CD14-positive monocyte (primary cell): ENCODE results near the gene SEC22A. TPM values are rescaled to one million over a fixed set of nuclear protein-coding genes. Genes with fewer than 3 reads are reported as not detected.

ENCODE experiments used
- DNase-seq, 3 donors: peaks; one replicate each; pipeline ENCODE4 v3.0.0-alpha.2; 2011 to 2022
- H2AFZ ChIP-seq: 2 replicates; pipeline ENCODE4 v1.6.0; 2012; ENCODE audit warnings: mild to moderate bottlenecking, low read depth, low read length, inconsistent platforms; ENCODE audit not compliant: insufficient read depth, poor library complexity, severe bottlenecking
- H3K27ac ChIP-seq, 2 donors: 1 replicate in 1 of 2; 2 replicates in 1 of 2; pipeline ENCODE4 v1.5.1; 2012 to 2013; ENCODE audit warnings: low read length in 2 of 2, control low read depth in 1 of 2, inconsistent platforms in 1 of 2, low read depth in 1 of 2, mild to moderate bottlenecking in 1 of 2
- H3K27me3 ChIP-seq, 2 donors: one replicate each; pipeline versions ENCODE4 v1.6.0 to v1.6.1; 2011 to 2013; ENCODE audit warnings: low read length in 2 of 2; ENCODE audit not compliant: control insufficient read depth in 2 of 2, insufficient read depth in 2 of 2
- H3K36me3 ChIP-seq, 2 donors: replicated peaks in 1 of 2; 1 replicate in 1 of 2; 2 replicates in 1 of 2; pipeline versions ENCODE4 v1.5.1 to v1.6.1; 2012 to 2013; ENCODE audit warnings: low read length in 2 of 2, control low read depth in 1 of 2, inconsistent platforms in 1 of 2, mild to moderate bottlenecking in 1 of 2; ENCODE audit not compliant: insufficient read depth in 2 of 2, control insufficient read depth in 1 of 2
- H3K4me1 ChIP-seq, 2 donors: 1 replicate in 1 of 2; 2 replicates in 1 of 2; pipeline versions ENCODE4 v1.5.1 to v1.6.1; 2012 to 2013; ENCODE audit warnings: low read length in 2 of 2, control low read depth in 1 of 2, inconsistent platforms in 1 of 2, mild to moderate bottlenecking in 1 of 2, moderate library complexity in 1 of 2; ENCODE audit not compliant: insufficient read depth in 2 of 2, control insufficient read depth in 1 of 2
- H3K4me2 ChIP-seq: replicated peaks from 2 replicates; pipeline ENCODE3; 2012; ENCODE audit warnings: low read length, moderate library complexity, mild to moderate bottlenecking; ENCODE audit not compliant: poor library complexity, severe bottlenecking; ENCODE audit errors: extremely low read depth
- H3K4me3 ChIP-seq, 3 experiments: fragments of 200-600 bp in 1 of 3; sonication (generic) in 1 of 3; replicated peaks in 1 of 3; 1 replicate in 2 of 3; 2 replicates in 1 of 3; pipeline ENCODE4 v1.5.1; 2011 to 2013; ENCODE audit warnings: low read length in 3 of 3, mild to moderate bottlenecking in 3 of 3, control low read depth in 2 of 3, low read depth in 2 of 3, inconsistent platforms in 1 of 3, moderate library complexity in 1 of 3
- H3K79me2 ChIP-seq: 2 replicates; pipeline ENCODE4 v1.6.0; 2012; ENCODE audit warnings: mild to moderate bottlenecking, control low read depth, inconsistent platforms, low read length, moderate library complexity; ENCODE audit not compliant: insufficient read depth
- H3K9ac ChIP-seq: 2 replicates; pipeline ENCODE4 v1.6.0; 2017; ENCODE audit warnings: low read length, mild to moderate bottlenecking; ENCODE audit not compliant: insufficient read depth, poor library complexity, severe bottlenecking
- H3K9me3 ChIP-seq, 2 donors: replicated peaks in 1 of 2; 1 replicate in 1 of 2; 2 replicates in 1 of 2; pipeline versions ENCODE4 v1.5.1 to v1.6.1; 2012 to 2013; ENCODE audit warnings: low read length in 2 of 2, control low read depth in 1 of 2; ENCODE audit not compliant: control insufficient read depth in 1 of 2, insufficient read depth in 1 of 2
- H4K20me1 ChIP-seq: 2 replicates; pipeline ENCODE4 v1.6.0; 2012; ENCODE audit warnings: mild to moderate bottlenecking, low read length, control low read depth, moderate library complexity; ENCODE audit not compliant: insufficient read depth
- H3K27ac Mint-ChIP-seq, 7 donors: one replicate each; pipeline ENCODE4 v1.8.0; 2020; ENCODE audit warnings: mild to moderate bottlenecking in 7 of 7, mixed read lengths in 7 of 7, moderate library complexity in 6 of 7, inconsistent platforms in 2 of 7
- H3K27me3 Mint-ChIP-seq, 3 donors: one replicate each; pipeline ENCODE4 v1.8.0; 2021 to 2022; ENCODE audit warnings: low read depth in 3 of 3, mild to moderate bottlenecking in 3 of 3, mixed read lengths in 3 of 3, moderate library complexity in 3 of 3, inconsistent platforms in 1 of 3
- H3K36me3 Mint-ChIP-seq, 2 donors: one replicate each; pipeline ENCODE4 v1.8.0; 2020; ENCODE audit warnings: mixed read lengths in 2 of 2, inconsistent platforms in 1 of 2, mild to moderate bottlenecking in 1 of 2
- H3K4me1 Mint-ChIP-seq: one replicate; pipeline ENCODE4 v1.8.0; 2020; ENCODE audit warnings: mild to moderate bottlenecking, mixed read lengths
- H3K4me3 Mint-ChIP-seq, 2 donors: one replicate each; pipeline ENCODE4 v1.8.0; 2020; ENCODE audit warnings: mild to moderate bottlenecking in 2 of 2, mixed read lengths in 2 of 2, moderate library complexity in 1 of 2
- H3K9me3 Mint-ChIP-seq, 7 donors: one replicate each; pipeline ENCODE4 v1.8.0; 2020 to 2022; ENCODE audit warnings: mixed read lengths in 7 of 7, mild to moderate bottlenecking in 6 of 7, moderate library complexity in 6 of 7, inconsistent platforms in 2 of 7
- WGBS: methylation state at CpG from one replicate; pipeline ENCODE4 v1.1.5; 2013; ENCODE audit warnings: missing lambda C conversion rate; ENCODE audit not compliant: insufficient coverage; 5-methylcytosine and 5-hydroxymethylcytosine counted together
- intact Hi-C, 2 donors: fragments of 100-400 bp; cut with micrococcal nuclease; formaldehyde crosslinking; loops; one replicate each; pipeline versions ENCODE4 v1.15.0 to v1.15.1; 2023
- polyA plus RNA-seq, 3 donors: library from polyadenylated mRNA; depleted of rRNA in 1 of 3; unstranded in 2 of 3; stranded (reverse) in 1 of 3; fragments of 300-500 nt in 2 of 3; fragments of >200 nt in 1 of 3; fragmentation: Illumina TruSeq in 2 of 3; gene quantifications; 1 replicate in 2 of 3; 2 replicates in 1 of 3; pipeline ENCODE4 v1.2.3, GENCODE V29; 2012 to 2021
- TF ChIP-seq, protein P1 (sequence below): fragments of 200-600 bp; IDR thresholded peaks from one replicate; pipeline ENCODE4 v1.8.0; 2022; ENCODE audit warnings: antibody characterized with exemption, mild to moderate bottlenecking

Gene SEC22A
- polyA plus RNA-seq, 3 donors = 6.4 to 11.0 (median 8.8) TPM

DNA sequence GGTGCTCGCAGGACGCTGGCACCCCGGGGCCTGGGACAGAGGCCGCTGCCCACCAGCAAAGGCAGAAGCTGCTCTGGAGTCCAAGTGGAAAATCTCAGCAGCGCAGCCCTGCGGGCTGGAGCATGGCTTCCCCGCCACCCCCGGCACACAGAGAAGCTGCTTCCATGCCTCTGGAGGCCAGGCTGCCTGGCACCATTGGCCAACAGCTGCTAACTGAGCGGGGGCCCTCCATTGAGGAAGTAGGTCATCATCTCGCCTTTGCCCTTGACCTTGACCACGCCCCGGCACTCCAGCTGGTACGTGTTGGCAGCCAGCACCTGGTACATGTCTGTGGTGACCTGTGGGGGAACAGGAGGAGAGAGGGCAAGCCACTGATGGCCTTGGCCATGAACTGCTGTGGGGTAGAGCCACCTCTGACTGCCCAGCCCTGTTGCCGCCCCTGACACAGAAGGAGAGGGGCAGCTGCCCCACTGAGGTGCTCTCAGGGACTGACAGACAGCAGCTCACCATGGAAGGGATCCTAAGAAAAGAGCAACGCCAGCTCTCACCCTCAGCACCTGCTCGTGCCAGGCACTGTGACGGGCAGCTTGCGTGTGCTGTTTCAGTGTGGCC, 82.8 kb downstream of the SEC22A start:
- Histone ChIP-seq H3K79me2 (no peaks in the 10 kb centered on the region), H3K9ac (no peak overlapping the region), H4K20me1 (no peaks in the 10 kb centered on the region), H3K27ac (no peak overlapping the region), H3K4me3 (no peak overlapping the region), H3K36me3 (no peaks in the 10 kb centered on the region), H3K27me3 (no peaks in the 10 kb centered on the region), H3K4me2 (no peak overlapping the region), H2AFZ (no peak overlapping the region), H3K4me1 (no peaks in the 10 kb centered on the region), H3K9me3 (no peaks in the 10 kb centered on the region)
- TF ChIP-seq, protein P1, sequence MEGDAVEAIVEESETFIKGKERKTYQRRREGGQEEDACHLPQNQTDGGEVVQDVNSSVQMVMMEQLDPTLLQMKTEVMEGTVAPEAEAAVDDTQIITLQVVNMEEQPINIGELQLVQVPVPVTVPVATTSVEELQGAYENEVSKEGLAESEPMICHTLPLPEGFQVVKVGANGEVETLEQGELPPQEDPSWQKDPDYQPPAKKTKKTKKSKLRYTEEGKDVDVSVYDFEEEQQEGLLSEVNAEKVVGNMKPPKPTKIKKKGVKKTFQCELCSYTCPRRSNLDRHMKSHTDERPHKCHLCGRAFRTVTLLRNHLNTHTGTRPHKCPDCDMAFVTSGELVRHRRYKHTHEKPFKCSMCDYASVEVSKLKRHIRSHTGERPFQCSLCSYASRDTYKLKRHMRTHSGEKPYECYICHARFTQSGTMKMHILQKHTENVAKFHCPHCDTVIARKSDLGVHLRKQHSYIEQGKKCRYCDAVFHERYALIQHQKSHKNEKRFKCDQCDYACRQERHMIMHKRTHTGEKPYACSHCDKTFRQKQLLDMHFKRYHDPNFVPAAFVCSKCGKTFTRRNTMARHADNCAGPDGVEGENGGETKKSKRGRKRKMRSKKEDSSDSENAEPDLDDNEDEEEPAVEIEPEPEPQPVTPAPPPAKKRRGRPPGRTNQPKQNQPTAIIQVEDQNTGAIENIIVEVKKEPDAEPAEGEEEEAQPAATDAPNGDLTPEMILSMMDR = no peak
- H3K9me3 Mint-ChIP-seq = no peaks in the 10 kb centered on the region
- peaks cover 2 to 5% (median 4%) of the 10 kb centered on the region in 3 donors for H3K27me3 Mint-ChIP-seq
- H3K4me1 Mint-ChIP-seq = no peaks in the 10 kb centered on the region
- intact Hi-C loops = no loop called here
- no peaks in the 10 kb centered on the region for H3K36me3 Mint-ChIP-seq
- no peak for DNase-seq
- WGBS = 91% methylated on average over 16 of the region's 18 CpGs
- no peak overlapping the region for H3K4me3 Mint-ChIP-seq
- no peak overlapping the region for H3K27ac Mint-ChIP-seq

DNA sequence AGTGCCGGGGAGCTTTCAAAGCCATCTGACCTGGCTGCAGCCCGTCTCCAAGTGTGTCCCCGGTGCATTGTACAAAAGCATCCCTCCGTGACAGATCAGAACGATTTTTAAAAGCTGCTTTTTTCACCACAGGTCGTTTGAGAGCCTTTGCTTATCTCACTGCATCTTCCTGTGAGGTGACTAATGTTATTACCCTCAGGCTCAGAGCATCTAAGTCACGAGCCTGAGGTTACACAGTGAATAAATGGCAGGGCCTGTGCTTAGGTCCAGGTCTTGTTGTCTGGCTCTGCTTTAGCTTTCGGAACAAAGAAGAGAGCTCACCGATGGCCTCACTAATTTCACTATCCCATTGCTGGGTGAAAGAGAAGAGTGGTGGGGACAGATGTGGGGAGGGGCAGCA, 83.3 kb downstream of the SEC22A start:
- no peaks in the 10 kb centered on the region for H4K20me1 ChIP-seq
- no peaks in the 10 kb centered on the region for H3K9me3 ChIP-seq
- no peaks in the 10 kb centered on the region for H3K27me3 ChIP-seq
- Mint-ChIP-seq H3K36me3 (no peaks in the 10 kb centered on the region), H3K27me3 (peaks cover 4 to 5% (median 5%) of the 10 kb centered on the region in 3 donors), H3K4me1 (no peaks in the 10 kb centered on the region), H3K9me3 (no peaks in the 10 kb centered on the region), H3K4me3 (no peak overlapping the region), H3K27ac (no peak overlapping the region)
- no peak for DNase-seq
- no peak overlapping the region for H3K4me2 ChIP-seq
- no peak overlapping the region for H3K27ac ChIP-seq
- H3K4me1 ChIP-seq = no peaks in the 10 kb centered on the region
- no peaks in the 10 kb centered on the region for H3K36me3 ChIP-seq
- no peak overlapping the region for H2AFZ ChIP-seq
- no peak overlapping the region for H3K4me3 ChIP-seq
- H3K9ac ChIP-seq = no peak overlapping the region
- 85% methylated on average over 6 of the region's 9 CpGs for WGBS
- TF ChIP-seq, protein P1 = no peak
- intact Hi-C loops = no loop called here
- H3K79me2 ChIP-seq = no peaks in the 10 kb centered on the region
